GM21423 (cell line): ENCODE measurements around the gene TMEM51.

Source experiments
- ATAC-seq: cut with Tn5 transposase; IDR thresholded peaks from one replicate; pipeline ENCODE4 v1.9.1; 2021; ENCODE audit warnings: mild to moderate bottlenecking, moderate library complexity; ENCODE audit not compliant: unreplicated experiment

Gene TMEM51

GRCh38 chr1:15212954-15213291, 59.4 kb downstream of the TMEM51 start:
- no peak for ATAC-seq

DNA sequence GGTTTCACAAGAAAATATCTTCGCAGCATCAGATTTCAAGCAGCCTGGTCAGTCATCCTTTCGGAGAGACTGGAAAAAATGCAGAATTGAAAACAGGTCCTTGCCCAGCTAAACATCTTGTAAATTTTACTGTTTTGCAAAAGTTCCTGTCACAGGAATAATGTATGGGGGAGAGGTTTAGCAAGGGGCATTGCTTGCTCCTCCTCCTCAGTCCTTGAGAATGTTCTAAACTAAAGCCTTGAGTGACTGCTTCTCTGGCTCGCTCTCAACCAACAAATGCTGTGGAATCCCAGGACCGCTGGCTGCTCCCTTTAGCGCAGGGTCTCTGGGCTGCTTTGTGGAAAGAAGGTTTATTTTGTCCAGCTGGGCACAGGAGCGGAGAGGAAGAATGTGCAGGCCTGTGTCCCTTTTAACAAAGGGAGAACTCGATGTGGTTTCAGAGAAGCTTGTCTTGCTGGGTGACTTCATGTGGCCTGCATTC, 59.8 kb downstream of the TMEM51 start:
- ATAC-seq, result no peak

DNA sequence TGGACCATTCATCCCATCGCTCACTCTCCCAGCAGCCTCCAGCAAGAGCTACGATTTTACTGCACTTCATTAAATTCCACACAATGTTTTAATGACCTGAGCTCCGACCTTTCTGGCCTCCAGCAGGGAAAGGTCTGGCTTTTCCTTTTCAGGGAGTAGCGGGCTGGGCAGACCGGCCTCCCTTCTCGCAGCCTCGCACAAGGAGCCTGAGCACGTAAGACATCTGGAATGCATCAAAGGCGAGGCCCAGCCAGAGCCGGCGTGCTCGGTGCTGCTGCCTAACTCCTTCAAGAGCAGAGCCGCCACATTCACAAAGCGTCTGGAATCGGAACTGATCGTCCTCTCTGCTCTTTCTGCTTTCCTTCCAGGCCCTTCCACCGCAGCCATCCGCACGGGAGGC, 61.0 kb downstream of the TMEM51 start:
- ATAC-seq, result no peak

DNA sequence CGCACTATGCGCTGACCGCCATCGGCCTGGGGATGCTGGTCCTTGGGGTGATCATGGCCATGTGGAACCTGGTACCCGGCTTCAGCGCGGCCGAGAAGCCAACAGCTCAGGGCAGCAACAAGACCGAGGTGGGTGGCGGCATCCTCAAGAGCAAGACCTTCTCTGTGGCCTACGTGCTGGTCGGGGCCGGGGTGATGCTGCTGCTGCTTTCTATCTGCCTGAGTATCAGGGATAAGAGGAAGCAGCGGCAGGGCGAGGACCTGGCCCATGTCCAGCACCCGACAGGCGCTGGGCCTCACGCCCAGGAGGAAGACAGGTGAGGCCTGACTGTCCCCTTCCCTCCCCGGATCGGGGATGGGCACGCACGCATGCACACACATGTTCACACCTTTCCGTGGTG, 61.6 kb downstream of the TMEM51 start:
- no peak for ATAC-seq

GRCh38 chr1:15217654-15218053, 64.1 kb downstream of the TMEM51 start:
- no peak for ATAC-seq

GRCh38 chr1:15218287-15219279, 65.0 kb downstream of the TMEM51 start:
- ATAC-seq, result no peak

DNA sequence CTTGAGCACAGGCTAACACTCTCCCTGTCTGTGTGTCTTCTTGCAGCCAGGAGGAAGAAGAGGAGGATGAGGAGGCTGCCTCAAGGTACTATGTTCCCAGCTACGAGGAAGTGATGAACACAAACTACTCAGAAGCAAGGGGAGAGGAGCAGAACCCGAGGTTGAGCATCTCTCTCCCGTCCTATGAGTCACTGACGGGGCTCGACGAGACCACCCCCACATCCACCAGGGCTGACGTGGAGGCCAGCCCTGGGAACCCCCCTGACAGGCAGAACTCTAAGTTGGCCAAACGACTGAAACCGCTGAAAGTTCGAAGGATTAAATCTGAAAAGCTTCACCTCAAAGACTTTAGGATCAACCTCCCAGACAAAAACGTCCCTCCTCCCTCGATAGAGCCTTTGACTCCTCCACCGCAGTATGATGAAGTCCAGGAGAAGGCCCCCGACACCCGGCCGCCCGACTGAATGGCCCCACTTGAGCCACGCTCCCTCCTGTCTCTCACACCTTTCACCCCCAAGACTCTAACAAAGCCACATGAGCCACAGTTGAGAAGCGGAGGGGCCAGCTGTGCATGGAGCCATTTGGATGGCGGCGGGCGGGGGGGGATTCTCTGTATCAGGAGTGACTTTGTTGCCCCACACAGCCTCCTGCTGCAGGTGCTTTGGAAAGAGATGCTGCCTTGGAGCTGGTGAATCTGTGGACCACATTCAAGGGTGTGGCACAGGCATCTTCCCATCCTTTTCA, 65.9 kb downstream of the TMEM51 start:
- no peak for ATAC-seq

DNA sequence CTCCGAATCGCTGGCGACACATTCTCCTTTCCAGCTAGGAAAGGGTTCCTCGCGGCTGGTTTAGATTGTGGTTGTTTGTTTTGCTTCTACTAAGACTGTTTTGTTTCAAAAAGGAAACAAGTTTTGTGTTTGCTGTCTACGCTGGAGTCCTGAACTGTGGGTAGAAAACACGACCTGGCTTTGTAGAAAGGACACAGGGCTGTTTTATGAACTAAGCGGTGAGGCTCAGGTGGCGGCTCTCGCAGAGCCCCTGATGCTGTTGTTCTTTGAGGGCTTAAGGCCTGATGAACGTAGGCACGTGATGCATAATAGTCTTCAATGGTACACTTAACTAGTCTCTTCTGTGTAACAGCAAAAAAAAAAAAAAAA, 66.5 kb downstream of the TMEM51 start:
- ATAC-seq, result no peak

- ATAC-seq, result no peak
Measured at GRCh38 chr1:15220825-15221431, 67.4 kb downstream of the TMEM51 start.

- no peak for ATAC-seq
Measured at GRCh38 chr1:15222653-15223303, 69.2 kb downstream of the TMEM51 start.

DNA sequence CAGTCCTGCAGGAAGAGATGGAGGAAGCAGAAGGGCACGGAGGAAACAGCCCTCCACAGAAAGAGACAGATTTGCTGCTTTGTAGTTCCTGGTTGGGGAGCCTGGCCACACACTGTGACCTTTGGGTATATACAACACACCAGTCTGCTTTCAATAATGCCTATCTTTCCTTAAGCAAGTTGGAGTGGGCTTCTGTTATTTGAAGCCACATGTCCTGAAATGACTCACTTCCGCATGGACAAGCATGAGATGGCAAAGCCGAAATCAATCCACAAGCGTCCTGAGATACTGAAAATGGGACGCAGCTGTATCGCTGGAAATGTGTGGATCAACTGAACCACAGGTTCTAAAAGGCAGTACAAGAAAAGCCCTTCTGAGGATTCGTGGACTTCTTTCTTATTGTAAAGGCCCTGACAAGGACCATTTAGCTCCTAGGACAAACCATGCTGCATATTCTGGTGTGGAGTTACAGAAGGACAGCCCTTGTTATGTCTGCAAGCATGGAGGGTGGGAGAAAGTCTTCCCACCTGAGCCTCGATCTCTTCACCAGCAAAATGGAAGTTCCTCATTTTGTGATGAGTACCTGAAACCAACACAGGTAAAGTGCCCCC, 70.8 kb downstream of the TMEM51 start:
- ATAC-seq, result no peak

GRCh38 chr1:15224974-15225373, 71.4 kb downstream of the TMEM51 start:
- ATAC-seq, result no peak

- no peak for ATAC-seq
Measured at GRCh38 chr1:15225461-15225860, 71.9 kb downstream of the TMEM51 start.

DNA sequence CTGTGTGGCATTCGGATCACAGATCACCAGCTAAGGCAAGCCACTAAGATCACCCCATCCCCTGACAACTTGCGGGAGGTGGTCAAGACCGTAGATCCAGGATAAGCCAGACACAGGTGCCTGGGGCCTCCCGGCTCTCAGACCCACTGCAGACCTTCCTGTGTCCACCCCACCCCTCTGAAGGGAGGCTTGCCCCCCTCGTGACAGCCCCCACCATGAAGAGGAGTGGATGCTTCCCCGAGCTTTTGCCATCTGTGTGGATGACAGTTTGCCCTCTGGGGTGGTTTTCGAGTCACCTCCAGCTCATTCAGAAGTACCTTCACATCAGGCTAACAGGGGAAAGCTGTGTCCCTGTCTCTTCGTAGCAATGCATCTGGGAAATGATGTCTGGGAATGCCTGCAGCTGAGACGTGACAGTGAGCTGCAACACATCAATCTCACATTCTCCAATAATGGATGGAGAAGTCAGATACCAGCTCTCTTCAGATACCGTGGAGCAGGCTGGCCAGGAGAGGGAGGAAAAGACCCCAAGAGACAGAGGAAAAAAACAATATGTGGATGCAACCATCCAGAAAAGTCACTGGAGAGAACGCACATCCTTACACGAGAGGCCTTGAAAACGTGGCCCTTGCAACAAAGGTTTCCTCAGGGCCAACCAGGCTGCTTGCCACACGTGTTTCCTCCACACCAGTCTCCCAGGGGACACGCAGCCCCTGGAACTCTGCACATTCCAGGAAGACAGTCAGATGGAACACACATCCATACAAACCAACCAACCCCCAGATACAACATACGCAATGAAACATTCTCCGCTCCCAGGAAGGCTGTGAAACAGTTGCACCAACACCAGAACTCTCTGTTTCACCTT, 73.1 kb downstream of the TMEM51 start:
- ATAC-seq, result no peak

DNA sequence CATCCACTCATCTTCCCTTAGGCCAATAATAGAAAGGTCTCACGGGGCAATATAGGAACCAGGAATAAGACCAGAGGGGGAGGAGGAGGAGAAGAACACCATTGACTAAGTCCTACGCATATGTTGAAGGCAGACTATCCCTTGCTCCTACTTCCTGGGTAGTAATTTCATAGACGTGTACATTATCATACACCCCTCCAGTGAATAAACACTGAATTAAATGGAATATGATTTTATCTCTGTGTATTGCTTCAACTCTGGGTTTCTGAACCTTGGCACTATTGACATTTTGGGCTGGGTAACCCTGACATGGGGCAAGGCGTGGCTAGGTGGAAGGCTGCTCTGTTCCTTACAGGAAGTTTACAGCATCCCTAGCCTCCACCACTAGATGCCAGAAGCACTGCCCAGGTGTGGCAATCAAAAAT, 76.2 kb downstream of the TMEM51 start:
- no peak for ATAC-seq

GRCh38 chr1:15231714-15232201, 78.2 kb downstream of the TMEM51 start:
- peak; percentile 91 for ATAC-seq

GRCh38 chr1:15233689-15234088, 80.1 kb downstream of the TMEM51 start:
- no peak for ATAC-seq

DNA sequence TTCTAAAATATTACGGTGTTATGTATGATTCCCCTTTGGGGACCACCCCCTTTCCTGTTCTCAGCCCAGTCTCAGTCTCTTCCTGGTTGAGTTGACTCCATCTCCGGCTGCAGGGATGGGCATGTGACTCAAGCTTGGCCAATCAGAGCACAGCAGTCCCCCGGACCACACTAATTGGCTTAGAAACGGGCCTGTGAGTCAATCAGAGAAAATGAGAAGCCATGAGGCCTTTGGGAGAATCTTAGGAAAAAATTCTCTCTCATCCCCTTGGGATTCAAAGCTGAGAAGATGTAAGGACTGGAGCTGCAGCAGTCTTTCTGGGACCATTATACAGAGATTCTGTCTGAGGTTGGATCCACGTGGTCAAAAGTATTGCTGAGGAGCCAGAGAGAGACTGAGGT, 82.8 kb downstream of the TMEM51 start:
- no peak for ATAC-seq

GRCh38 chr1:15236746-15237145, 83.2 kb downstream of the TMEM51 start:
- ATAC-seq, result no peak
